NK-92 treated with Interleukin-12 subunit alpha and Interleukin-12 subunit beta, amount 100 ng/mL, for 24 hours (cell line): ENCODE data around the gene IRF7.
A peak's percentile ranks its signal among the peaks of the same experiment; 100 is the strongest.

Source experiments
- DNase-seq: peaks from one replicate; lab custom pipeline; 2025; lab: John Stamatoyannopoulos, UW

Gene IRF7

DNA sequence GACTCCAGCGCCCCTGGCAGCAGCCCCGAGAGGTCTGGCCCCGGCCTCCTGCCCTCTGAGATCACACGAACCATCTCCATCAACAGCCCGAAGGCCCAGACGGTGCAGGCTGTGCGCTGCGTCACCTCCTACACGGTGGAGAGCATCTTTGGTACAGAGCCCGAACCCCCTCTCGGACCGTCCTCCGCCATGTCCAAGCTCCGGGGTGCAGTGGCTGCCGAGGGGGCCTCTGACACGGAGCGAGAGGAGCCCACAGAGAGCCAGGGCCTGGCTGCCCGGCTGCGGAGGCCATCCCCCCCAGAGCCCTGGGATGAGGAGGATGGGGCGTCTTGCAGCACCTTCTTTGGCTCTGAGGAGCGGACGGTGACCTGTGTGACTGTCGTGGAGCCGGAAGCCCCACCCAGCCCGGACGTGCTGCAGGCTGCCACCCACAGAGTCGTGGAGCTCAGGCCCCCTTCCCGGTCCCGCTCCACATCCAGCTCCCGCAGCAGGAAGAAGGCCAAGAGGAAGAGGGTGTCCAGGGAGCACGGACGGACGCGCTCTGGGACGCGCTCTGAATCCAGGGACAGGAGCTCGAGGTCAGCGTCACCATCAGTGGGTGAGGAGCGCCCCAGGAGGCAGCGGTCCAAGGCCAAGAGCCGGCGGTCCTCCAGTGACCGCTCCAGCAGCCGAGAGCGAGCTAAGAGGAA is 7.6 kb downstream of the IRF7 start:
- no peak for DNase-seq

DNA sequence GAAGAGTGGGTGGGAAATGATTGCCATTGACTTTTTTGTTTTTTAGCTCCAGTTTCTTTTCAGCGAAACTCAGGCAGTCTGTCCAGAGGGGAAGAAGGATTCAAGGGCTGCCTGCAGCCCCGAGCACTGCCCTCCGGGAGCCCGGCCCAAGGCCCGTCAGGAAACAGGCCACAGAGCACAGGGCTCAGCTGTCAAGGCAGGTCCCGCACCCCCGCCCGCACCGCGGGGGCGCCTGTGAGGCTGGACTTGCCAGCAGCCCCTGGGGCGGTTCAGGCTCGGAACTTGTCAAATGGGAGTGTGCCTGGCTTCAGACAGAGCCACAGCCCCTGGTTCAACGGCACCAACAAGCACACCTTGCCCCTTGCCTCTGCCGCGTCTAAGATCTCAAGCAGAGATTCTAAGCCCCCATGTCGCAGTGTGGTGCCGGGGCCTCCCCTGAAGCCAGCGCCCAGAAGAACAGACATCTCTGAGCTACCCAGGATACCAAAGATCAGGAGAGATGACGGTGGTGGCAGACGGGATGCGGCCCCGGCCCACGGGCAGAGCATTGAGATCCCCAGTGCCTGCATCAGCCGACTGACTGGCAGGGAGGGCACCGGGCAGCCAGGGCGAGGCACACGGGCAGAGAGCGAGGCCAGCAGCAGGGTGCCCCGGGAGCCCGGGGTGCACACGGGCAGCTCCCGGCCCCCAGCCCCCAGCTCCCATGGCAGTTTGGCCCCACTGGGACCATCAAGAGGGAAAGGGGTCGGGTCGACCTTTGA is 8.6 kb downstream of the IRF7 start:
- no peak for DNase-seq

DNA sequence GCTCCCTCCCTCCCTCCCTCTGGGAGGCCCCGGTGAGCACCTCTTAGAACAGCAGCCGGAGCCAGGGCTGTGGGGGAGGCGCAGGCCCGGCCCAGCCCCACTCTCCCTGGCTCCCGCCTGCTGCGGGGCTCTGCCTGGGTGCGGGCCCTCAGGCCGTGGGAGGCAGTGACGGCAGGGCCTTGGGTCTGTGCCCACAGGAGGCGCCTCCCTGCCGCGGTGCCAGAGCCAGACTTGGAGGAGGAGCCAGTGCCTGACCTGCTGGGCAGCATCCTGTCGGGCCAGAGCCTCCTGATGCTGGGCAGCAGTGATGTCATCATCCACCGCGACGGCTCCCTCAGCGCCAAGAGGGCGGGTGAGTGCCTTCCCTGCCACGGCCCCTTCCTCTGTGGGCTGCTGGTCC is 9.5 kb downstream of the IRF7 start:
- DNase-seq: no peak

DNA sequence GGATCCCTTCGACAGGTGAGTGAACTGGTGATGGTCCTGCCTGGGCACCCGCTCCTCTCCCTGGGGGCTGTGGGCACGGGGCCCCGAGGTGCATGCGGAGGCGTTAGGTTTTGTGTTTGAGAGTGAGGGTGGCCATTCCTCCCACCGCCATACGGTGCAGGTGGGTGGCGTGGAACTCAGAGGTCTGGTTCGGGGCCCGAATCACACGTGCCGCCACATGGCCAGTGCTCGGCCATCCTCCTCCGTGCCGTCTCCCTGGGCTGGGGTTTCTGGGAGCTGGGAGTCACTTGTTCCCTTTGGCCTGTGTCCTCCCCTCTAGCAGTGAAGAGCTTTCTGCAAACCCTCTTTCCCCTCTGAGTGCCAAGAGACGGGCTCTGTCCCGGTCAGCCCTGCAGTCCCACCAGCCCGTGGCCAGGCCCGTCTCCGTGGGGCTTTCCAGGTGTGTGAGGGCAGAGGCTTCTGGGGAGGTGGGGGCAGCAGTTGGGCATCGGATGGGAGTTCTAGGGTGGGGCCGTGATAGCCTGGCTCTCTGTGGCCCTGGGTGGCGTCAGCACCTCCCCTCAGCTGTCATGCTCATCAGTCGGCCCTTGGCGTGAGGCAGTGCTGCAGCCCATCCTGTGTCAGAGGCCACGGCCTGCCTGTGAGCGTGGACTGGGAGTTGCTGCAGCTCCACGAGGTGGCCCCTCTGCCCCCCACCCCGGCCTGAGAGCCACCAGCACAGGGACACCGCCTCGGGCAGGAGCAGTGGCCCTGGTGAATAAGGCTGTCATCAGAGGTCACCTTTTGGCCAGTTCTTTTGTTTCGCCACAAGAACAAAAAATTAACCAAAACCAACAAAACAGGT is 10.2 kb downstream of the IRF7 start:
- no peak for DNase-seq

DNA sequence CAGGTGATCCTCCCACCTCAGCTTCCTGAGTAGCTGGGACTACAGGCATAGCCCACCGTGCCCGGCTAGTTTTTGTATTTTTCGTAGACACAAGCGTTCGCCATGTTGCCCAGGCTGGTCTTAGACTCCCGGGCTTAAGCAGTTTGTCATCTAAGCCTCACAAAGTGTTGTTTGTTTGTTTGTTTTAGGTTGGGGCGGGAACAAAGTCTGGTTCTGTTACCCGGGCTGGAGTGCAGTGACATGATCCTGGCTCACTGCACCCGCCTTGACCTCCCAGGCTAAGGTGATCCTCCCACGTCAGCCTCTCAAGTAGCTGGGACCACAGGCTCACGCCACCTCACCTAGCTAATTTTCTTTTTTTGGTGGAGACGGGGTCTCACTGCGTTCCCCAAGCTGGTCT is 12.6 kb downstream of the IRF7 start:
- no peak for DNase-seq

DNA sequence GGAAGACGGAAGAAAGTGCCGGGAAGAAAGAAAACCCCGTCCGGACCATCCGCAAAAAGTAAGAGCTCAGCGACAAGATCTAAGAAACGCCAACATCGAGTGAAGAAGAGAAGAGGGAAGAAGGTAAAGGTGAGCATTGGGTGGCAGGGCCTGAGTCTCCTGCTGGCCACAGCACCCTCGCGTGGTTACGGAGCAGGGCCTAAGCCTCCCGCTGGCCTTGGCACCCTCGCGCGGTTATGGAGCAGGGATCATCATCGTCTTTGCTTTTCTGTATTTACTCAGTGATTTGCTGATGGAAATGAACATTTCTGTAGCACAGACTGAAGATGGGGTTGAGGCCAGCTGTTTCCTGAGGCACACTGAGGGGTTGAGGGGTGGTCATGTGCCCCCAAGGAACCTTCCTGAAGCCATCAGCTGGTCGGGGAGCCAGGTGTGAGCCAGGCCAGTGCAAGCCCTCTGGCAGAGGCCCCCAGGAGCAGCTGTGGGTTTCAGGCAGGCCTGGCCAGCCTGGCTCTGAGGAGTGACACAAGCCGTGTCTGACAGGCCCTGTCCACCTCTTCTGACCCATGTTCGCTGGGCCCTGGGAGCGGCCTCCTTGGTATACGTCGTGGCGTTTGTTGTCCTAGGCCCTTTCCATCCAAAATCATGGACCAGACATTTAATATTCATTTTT is 14.0 kb downstream of the IRF7 start:
- DNase-seq: no peak

DNA sequence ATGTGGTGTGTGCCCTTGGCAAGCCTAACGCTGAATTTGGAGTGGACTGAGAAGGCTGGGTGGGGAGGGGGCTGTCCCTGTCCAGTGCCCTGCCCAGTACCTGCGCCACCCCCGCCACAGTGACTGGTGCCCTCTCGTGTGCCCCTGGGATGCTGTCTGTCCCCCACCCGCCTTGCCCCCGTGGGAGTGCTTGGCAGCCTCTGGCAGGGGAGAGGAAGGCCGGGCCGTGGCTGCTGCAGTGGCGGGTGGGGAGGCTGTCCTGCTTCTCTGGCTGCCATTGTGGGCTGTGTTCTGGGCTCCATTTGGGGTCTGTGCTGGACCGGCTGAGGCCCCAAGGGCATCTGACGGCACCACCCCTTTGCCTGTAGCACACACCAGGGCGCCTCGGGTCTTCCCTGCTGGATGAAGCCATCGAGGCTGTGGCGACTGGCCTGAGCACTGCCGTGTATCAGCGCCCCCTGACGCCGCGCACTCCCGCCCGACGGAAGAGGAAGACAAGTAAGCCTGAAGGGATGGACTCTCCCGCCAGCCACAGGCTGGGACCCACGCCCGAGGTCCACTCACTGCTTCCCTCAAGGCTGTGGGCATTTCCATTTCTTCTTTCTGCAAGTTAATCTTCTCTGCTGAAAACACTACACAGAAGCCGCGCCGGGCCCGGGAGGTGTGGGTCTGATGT is 17.6 kb downstream of the IRF7 start:
- no peak for DNase-seq

DNA sequence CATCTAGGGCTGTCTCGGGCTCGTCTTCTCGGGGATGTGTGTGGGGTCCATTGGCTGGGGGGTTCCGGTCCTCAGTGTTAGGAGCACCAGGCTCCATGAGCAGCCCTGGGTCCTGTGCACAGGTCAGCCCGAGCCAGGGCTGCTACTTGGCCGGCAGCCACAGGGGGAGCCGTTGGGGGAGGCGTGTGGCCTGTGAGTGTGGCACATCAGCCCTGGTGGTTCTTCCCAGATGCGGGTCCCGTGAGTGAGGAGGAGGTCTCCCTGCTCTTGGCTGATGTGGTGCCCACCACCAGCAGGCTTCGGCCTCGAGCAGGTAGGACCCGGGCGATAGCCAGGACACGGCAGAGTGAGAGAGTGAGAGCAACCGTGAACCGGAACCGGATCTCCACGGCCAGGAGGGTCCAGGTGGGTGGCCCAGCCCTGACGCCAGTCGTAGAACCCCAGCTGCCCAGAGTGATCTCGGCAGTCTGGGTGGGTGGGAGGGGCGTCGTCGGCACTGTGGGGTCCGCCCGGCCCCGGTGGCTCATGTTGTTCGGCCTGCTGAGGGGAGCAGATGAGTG is 18.5 kb downstream of the IRF7 start:
- DNase-seq: no peak

DNA sequence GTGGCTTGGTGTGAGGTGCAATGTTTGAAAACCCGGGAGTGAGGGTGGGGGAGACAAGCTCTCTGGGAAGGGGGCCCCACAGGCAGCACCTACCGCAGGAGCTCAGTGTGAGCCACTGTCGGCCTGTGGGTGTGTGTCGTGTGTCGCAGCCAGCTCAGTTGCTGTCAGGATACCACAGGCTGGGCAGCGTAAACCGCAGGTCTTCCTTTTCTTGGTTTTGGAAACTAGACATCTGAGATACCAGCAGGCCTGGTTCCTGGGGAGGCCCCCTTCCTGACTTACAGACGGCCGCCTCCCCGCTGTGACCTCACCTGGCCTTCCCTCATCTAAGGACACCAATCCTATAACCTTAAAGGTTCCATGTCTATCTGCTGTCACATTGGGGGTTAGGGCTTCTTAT is 19.4 kb downstream of the IRF7 start:
- DNase-seq: no peak

DNA sequence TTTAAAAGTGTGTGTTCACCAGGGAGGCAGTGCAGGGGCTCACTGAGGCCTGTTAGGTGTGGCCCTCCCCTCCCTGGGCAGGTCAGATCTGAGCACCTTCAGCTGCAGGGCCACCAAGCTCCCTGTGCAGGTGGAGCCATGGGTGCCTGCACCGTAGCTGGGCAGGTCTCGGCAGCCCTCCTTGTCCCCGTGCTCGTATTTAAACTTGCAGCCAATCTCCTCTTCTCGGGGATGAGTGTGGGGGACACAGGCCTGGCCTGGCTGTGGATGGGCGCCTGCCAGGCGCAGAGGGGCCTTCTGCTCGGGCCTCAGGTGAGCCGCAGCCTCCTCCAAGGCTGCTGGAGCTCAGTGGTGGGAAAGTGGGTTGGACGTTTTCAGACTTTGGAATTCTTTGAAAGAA is 20.4 kb downstream of the IRF7 start:
- DNase-seq: no peak

DNA sequence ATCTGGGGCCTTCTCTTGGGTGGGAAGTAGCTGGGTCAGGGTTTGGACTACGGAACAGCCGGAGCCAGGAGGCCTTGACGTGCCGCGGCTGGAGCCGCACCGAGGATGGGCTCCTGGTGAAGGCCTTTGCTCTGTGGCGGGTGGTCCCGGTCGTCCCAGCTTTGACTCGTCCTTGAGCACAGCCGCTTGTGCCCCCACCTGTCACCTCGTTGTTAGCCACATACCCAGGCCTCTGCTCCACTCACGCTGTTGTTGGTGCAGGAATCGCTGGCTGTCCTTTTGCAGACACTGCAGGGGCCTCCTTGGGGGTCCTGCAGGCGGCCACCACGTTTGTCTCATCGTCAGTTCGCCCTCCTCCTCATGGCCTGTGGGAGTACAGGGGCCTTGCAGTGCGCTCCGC is 22.4 kb downstream of the IRF7 start:
- no peak for DNase-seq

DNA sequence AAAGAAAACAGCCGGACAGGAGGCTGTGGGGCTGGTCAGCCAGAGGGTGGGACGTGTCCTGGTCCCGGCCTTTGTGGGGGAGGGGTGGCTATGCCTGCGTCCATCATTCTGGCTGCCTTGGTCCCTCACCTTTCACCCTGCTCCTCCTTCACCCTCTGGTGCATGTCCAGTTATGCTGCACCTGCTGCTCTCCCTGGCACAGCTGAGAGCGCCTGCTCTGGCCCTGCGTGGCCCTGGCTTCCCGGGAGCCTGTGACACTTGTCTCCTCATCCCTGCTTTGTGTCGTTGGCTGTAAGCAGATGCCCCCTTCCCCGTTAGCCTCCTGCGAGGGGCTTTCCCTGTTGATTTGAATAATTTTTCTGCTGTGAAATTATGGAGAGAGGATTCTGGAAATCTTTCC is 22.8 kb downstream of the IRF7 start:
- no peak for DNase-seq

DNA sequence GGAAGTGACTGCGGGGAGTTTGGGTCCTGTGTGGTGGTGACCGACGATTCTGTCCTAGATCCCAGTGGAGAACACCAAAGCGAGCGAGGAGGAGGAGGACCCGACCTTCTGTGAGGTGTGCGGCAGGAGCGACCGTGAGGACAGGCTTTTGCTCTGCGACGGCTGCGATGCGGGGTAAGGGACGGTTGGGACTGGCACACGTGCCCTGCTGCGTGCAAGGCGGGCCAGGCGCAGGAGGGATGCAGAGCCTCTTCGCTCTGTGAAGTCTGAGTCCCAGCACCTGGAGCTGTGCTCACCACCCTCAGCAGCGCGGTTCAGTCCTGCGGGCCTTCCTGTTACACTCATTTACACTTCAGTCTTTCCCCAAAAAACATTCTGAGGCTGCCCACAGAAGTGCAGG is 23.2 kb downstream of the IRF7 start:
- no peak for DNase-seq

DNA sequence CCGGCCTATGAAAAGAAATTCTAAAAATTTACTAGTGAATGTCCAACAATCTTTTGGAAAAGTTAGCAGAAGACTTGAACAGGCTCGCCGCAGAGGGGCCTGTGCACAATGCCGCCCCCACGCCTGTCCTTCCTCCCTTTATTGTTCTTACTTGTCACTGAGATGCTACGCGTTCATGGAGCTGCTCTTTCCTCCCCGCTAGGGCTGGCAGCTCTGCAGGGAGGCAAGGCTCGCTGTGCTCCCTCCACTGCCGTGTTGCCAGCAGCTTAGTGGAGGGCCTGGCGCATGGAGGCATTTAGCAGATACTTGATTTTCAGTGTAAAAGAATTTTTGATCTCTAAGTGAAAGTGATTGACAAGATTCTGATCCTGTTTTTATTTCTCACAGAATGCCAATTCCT is 24.8 kb downstream of the IRF7 start:
- DNase-seq: no peak

DNA sequence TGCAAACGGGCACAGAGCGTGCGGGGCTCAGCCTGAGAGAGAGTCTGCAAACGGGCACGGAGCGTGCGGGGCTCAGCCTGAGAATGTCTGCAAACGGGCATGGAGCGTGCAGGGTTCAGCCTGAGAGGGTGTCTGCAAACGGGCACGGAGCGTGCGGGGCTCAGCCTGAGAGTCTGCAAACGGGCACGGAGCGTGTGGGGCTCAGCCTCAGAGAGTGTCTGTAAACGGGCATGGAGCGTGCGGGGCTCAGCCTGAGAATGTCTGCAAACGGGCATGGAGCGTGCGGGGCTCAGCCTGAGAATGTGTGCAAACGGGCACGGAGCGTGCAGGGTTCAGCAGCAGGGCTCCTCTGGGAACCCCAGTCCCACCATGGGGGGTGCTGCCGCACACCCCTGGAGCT is 26.0 kb downstream of the IRF7 start:
- no peak for DNase-seq

DNA sequence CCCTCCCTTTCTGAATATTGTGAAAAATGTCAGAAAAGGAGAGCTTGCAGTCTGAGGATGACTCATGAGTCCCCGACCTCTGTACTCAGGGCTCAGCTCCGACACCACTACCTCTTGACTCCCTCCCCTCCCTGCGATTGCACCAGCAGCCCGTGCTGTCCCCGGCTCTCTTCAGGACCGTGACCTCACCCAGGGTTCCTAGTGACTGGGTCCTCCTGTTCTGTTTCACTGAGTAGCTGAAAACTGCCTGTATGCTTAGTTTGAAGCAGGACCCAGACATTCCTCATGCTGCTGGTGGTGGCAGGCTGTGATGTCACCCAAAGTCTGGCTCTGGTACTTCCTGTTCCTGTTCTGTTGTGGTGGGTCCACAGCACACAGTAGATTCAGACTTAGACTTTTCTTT is 27.8 kb downstream of the IRF7 start:
- DNase-seq: peak; percentile 32

DNA sequence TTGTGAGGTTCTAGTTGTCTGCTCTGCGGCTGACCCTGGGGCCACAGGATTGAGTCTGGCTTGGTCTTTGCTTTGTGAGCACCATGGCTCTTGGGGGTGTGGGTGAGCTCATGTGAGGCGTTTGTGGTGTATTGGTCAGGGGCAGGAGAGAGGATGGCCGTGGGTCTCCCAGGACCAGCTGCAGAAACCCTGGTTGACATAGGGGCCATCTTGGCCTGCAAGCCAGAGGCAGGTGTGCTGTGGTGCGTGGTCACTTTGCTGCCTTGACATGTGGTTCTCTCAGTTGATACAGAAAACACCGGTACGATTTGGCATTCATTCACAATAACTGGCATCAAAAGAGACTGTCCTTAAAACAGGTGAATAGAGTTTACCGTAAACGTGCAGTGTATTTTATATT is 28.2 kb downstream of the IRF7 start:
- DNase-seq: no peak

DNA sequence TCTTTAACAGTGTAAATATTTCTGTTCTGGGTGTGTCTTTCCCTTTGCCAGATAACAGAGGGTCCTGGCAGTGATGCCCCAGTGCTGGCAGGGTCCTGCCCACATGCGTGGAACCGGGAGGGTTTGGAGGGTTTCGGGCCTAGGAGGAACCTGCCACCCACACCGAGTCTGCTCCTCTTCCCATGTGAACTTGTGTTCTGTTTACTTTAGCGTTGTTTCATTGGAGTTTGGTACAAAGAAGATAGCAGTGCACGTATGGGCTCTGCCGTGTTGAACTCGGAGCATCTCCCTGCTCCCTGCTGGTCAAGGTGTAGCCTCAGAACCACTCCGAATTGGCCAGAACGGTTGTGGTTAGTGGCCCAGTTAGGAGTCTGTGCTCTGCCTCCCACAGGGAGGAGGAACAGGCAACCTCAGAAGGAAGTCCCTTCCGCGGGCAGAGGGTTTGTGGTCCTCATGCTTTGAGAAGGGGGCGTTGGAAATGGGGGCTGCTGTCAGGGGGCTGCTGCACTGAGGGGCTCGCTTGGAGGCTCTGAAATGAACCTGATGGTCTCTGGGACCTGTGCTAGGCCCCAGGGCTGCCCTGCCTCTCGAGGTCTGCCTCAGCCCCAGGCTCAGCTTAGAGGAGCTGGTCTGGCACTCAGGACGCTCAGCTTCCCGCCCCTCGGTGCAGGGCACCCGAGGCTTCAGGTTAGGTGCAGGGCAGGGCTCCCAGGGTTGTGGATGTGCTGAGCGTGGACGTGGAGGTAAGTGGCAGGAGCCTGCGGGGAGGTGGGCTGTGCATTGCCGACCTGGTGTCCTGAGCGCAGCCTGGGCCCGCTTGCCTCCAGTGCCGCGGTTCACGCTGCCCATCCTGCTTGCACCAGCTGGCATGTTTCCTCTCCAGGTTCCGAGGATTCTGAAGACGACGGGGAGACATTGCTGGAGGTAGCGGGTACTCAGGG is 29.1 kb downstream of the IRF7 start:
- no peak for DNase-seq

DNA sequence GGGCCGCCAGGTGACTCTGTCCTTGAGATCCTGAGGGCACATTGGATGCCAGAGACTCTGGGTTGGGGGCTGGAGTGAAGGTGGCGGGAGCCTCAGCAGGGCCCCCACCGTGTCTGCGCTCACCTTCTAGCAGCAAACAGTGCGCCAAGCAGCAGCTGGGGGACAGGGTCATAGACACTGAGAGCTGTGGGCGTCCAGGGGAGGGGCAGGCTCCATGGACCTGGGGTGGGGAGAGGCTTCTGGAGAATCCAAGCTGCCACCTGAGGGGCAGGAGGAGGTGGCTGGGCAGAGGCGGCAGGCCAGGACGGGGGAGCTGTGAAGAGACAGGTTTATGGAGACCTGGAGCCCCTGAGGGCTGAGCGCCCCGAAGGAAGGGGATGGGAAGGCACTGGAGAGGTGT is 31.5 kb downstream of the IRF7 start:
- DNase-seq: no peak

DNA sequence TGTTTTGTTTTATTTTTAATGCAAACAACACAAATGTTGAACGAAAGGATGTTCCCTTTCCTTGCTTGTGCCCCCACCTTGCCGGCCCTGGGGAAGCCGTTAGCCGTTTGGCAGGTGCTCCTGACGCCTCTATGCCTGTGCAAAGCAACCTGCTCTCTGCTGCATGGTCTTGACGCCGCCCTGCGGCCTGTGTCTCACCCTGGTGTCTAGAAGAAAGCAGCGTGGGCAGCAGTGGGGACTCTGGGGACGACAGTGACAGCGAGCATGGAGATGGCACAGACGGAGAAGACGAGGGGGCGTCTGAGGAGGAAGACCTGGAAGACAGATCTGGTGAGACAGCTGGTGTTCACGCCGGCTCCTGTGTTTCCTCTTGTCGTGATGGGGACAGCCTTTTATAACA is 34.0 kb downstream of the IRF7 start:
- DNase-seq: no peak
